HG02588 (cell line): Measurements from ENCODE around the gene PHACTR1.
"Not testable (repeated sequence)": the region's sequence is repeated elsewhere in the genome, so short reads cannot be mapped to it uniquely, and the experiment has no call there.

Experiments used
- ATAC-seq: cut with Tn5 transposase; IDR thresholded peaks from one replicate; pipeline ENCODE4 v1.9.1; 2021; ENCODE audit warnings: mild to moderate bottlenecking, moderate library complexity; ENCODE audit not compliant: unreplicated experiment

Gene PHACTR1

GRCh38 chr6:13217206-13217905 is 500.8 kb downstream of the PHACTR1 start:
- no peak for ATAC-seq

- ATAC-seq: no peak
These were observed 503.7 kb downstream of the PHACTR1 start for GRCh38 chr6:13220266-13220665.

- ATAC-seq: no peak
These were observed 505.5 kb downstream of the PHACTR1 start for GRCh38 chr6:13222048-13222447.

- no peak for ATAC-seq
These were observed 509.5 kb downstream of the PHACTR1 start for GRCh38 chr6:13226071-13226470.

GRCh38 chr6:13228264-13229204 is 512.0 kb downstream of the PHACTR1 start:
- ATAC-seq: no peak

- peak; percentile 84 for ATAC-seq
These were observed 512.9 kb downstream of the PHACTR1 start for GRCh38 chr6:13229205-13230085.

GRCh38 chr6:13233106-13233505 is 516.5 kb downstream of the PHACTR1 start:
- ATAC-seq: no peak

GRCh38 chr6:13234130-13234529 is 517.6 kb downstream of the PHACTR1 start:
- no peak for ATAC-seq

- no peak for ATAC-seq
These were observed 518.8 kb downstream of the PHACTR1 start for GRCh38 chr6:13235339-13235738.

GRCh38 chr6:13237318-13237717 is 520.8 kb downstream of the PHACTR1 start:
- ATAC-seq: no peak

- no peak for ATAC-seq
These were observed 521.5 kb downstream of the PHACTR1 start for GRCh38 chr6:13238017-13238416.

- ATAC-seq: no peak
These were observed 522.2 kb downstream of the PHACTR1 start for GRCh38 chr6:13238640-13239216.

GRCh38 chr6:13239530-13240455 is 523.2 kb downstream of the PHACTR1 start:
- no peak for ATAC-seq

- no peak for ATAC-seq
These were observed 524.8 kb downstream of the PHACTR1 start for GRCh38 chr6:13241364-13241763.

GRCh38 chr6:13242178-13242577 is 525.6 kb downstream of the PHACTR1 start:
- no peak for ATAC-seq

- no peak for ATAC-seq
These were observed 526.0 kb downstream of the PHACTR1 start for GRCh38 chr6:13242590-13242989.

GRCh38 chr6:13243033-13243432 is 526.5 kb downstream of the PHACTR1 start:
- ATAC-seq: no peak

- ATAC-seq: not testable (repeated sequence)
These were observed 527.2 kb downstream of the PHACTR1 start for GRCh38 chr6:13243745-13244144.

GRCh38 chr6:13247627-13248026 is 531.1 kb downstream of the PHACTR1 start:
- no peak for ATAC-seq

- ATAC-seq: no peak
These were observed 531.5 kb downstream of the PHACTR1 start for GRCh38 chr6:13248053-13248452.
